ENCODE data around the gene ADCK2. TPM values are rescaled to one million over a fixed set of nuclear protein-coding genes. Genes with fewer than 3 reads are reported as not detected.

The ADCK2 gene
- total RNA-seq, 4 donors from 2014 or later: 19.8 to 40.4 (median 25.8) TPM

GRCh38 chr7:140680886-140681285 lies 8.1 kb downstream of the ADCK2 start:
- Histone ChIP-seq H3K27ac (no peak overlapping the region), H3K27me3 (no peaks in the 10 kb centered on the region), H3K4me1 (no peaks in the 10 kb centered on the region), H3K36me3 (peaks cover 0 to 43% (median 0%) of the 10 kb centered on the region in 3 donors), H3K4me3 (no peak overlapping the region), H3K9me3 (no peaks in the 10 kb centered on the region)
- peak in 1 of 3 donors; percentile 14 for DNase-seq
- TF ChIP-seq CTCF (IDR thresholded peaks at IDR 0.05) (no peak), POLR2A (IDR thresholded peaks at IDR 0.05) (no peak)

GRCh38 chr7:140681766-140682165 lies 9.0 kb downstream of the ADCK2 start:
- H3K36me3 ChIP-seq: peaks cover 0 to 43% (median 0%) of the 10 kb centered on the region in 3 donors
- DNase-seq: no peak

GRCh38 chr7:140683657-140684056 lies 10.9 kb downstream of the ADCK2 start:
- Histone ChIP-seq H3K27ac (no peak overlapping the region), H3K27me3 (no peaks in the 10 kb centered on the region), H3K9me3 (no peaks in the 10 kb centered on the region), H3K4me1 (no peaks in the 10 kb centered on the region), H3K4me3 (no peak overlapping the region), H3K36me3 (peaks cover 0 to 46% (median 0%) of the 10 kb centered on the region in 3 donors)
- DNase-seq: peak in 1 of 3 donors; percentile 7
- no peak for TF ChIP-seq CTCF (IDR thresholded peaks at IDR 0.05)
- no peak for TF ChIP-seq POLR2A (IDR thresholded peaks at IDR 0.05)

More at GRCh38 chr7:140681766-140682165, 9.0 kb downstream of the ADCK2 start:
- H3K27me3 ChIP-seq: no peaks in the 10 kb centered on the region
- no peaks in the 10 kb centered on the region for H3K4me1 ChIP-seq
- TF ChIP-seq POLR2A (IDR thresholded peaks at IDR 0.05): no peak
- TF ChIP-seq CTCF (IDR thresholded peaks at IDR 0.05): no peak
- H3K27ac ChIP-seq: no peak overlapping the region
- H3K4me3 ChIP-seq: no peak overlapping the region
- no peaks in the 10 kb centered on the region for H3K9me3 ChIP-seq

- TF ChIP-seq POLR2A (IDR thresholded peaks at IDR 0.05) (no peak), CTCF (IDR thresholded peaks at IDR 0.05) (no peak)
- Histone ChIP-seq H3K27ac (no peak overlapping the region), H3K4me1 (no peaks in the 10 kb centered on the region), H3K27me3 (no peaks in the 10 kb centered on the region), H3K4me3 (no peak overlapping the region), H3K9me3 (no peaks in the 10 kb centered on the region), H3K36me3 (peaks cover 0 to 44% (median 0%) of the 10 kb centered on the region in 3 donors)
- peak in 1 of 3 donors; percentile 27 for DNase-seq
Measured at GRCh38 chr7:140684066-140684950, 11.6 kb downstream of the ADCK2 start.

GRCh38 chr7:140685407-140686087 lies 12.8 kb downstream of the ADCK2 start:
- peak in 1 of 3 donors; percentile 40 for DNase-seq
- peaks cover 0 to 40% (median 0%) of the 10 kb centered on the region in 3 donors for H3K36me3 ChIP-seq
- TF ChIP-seq POLR2A (IDR thresholded peaks at IDR 0.05): no peak
- TF ChIP-seq CTCF (IDR thresholded peaks at IDR 0.05): no peak
- H3K4me3 ChIP-seq: no peak overlapping the region
- H3K27ac ChIP-seq: no peak overlapping the region
- no peaks in the 10 kb centered on the region for H3K9me3 ChIP-seq
- H3K27me3 ChIP-seq: no peaks in the 10 kb centered on the region
- no peaks in the 10 kb centered on the region for H3K4me1 ChIP-seq

All from Peyer's patch (tissue), 4 donors.